ENCODE measurements around the gene CCDC127. TPM values are rescaled to one million over a fixed set of nuclear protein-coding genes. Genes with fewer than 3 reads are reported as not detected.

CCDC127 gene
- total RNA-seq, 1 donor from 2014 or later = 11.9 TPM

- Mint-ChIP-seq H3K4me1 (peaks cover 14% of the 10 kb centered on the region), H3K36me3 (ENCODE audit: low read depth) (no peaks in the 10 kb centered on the region), H3K27ac (ENCODE audit: unreplicated experiment) (peak overlapping the region; percentile 76), H3K4me3 (no peak overlapping the region), H3K27me3 (ENCODE audit: low read depth) (peaks cover 3% of the 10 kb centered on the region), H3K9me3 (no peaks in the 10 kb centered on the region)
- TF ChIP-seq, protein P1, sequence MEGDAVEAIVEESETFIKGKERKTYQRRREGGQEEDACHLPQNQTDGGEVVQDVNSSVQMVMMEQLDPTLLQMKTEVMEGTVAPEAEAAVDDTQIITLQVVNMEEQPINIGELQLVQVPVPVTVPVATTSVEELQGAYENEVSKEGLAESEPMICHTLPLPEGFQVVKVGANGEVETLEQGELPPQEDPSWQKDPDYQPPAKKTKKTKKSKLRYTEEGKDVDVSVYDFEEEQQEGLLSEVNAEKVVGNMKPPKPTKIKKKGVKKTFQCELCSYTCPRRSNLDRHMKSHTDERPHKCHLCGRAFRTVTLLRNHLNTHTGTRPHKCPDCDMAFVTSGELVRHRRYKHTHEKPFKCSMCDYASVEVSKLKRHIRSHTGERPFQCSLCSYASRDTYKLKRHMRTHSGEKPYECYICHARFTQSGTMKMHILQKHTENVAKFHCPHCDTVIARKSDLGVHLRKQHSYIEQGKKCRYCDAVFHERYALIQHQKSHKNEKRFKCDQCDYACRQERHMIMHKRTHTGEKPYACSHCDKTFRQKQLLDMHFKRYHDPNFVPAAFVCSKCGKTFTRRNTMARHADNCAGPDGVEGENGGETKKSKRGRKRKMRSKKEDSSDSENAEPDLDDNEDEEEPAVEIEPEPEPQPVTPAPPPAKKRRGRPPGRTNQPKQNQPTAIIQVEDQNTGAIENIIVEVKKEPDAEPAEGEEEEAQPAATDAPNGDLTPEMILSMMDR (conservative IDR thresholded peaks at IDR 0.05) = no peak
- no peak for DNase-seq (ENCODE audit: low read depth, low spot score)
These were observed 27.5 kb downstream of the CCDC127 start for GRCh38 chr5:190366-191035.

GRCh38 chr5:189976-190365 lies 28.0 kb downstream of the CCDC127 start:
- no peak for DNase-seq (ENCODE audit: low read depth, low spot score)
- H3K36me3 Mint-ChIP-seq (ENCODE audit: low read depth) = no peaks in the 10 kb centered on the region
- no peak overlapping the region for H3K4me3 Mint-ChIP-seq
- no peaks in the 10 kb centered on the region for H3K9me3 Mint-ChIP-seq
- no peak overlapping the region for H3K27ac Mint-ChIP-seq (ENCODE audit: unreplicated experiment)
- H3K27me3 Mint-ChIP-seq (ENCODE audit: low read depth) = peaks cover 3% of the 10 kb centered on the region
- peaks cover 14% of the 10 kb centered on the region for H3K4me1 Mint-ChIP-seq
- TF ChIP-seq, protein P1 (conservative IDR thresholded peaks at IDR 0.05) = no peak

DNA sequence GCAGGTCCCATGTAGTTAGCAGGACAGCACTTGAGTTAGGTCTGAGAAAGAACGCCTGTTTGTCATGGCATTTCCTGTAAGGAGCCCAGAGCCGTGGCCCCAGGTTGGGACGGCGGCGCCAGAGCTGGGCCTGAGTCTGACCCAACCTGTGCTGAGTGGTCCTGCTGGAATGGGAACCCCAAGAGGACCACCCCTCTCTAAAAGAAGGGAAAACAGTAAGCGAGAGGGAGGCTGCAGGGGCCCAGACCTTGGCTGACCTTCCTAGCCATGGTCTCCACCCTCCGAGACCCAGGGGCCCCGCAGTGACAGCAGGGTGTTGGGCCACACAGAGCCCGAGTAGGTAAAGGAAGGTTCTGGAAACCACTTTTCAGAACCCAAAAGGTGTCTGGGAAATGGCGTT lies 28.5 kb downstream of the CCDC127 start:
- Mint-ChIP-seq H3K27ac (ENCODE audit: unreplicated experiment) (no peak overlapping the region), H3K36me3 (ENCODE audit: low read depth) (no peaks in the 10 kb centered on the region), H3K4me3 (no peak overlapping the region), H3K4me1 (peaks cover 14% of the 10 kb centered on the region), H3K27me3 (ENCODE audit: low read depth) (peaks cover 3% of the 10 kb centered on the region), H3K9me3 (no peaks in the 10 kb centered on the region)
- TF ChIP-seq, protein P1 (conservative IDR thresholded peaks at IDR 0.05) = no peak
- no peak for DNase-seq (ENCODE audit: low read depth, low spot score)

- Mint-ChIP-seq H3K27ac (ENCODE audit: unreplicated experiment) (peak overlapping the region; percentile 19), H3K4me1 (peaks cover 14% of the 10 kb centered on the region), H3K4me3 (peak overlapping the region; percentile 38), H3K36me3 (ENCODE audit: low read depth) (no peaks in the 10 kb centered on the region), H3K27me3 (ENCODE audit: low read depth) (peaks cover 3% of the 10 kb centered on the region), H3K9me3 (no peaks in the 10 kb centered on the region)
- DNase-seq (ENCODE audit: low read depth, low spot score) = peak; percentile 91
- TF ChIP-seq, protein P1 (conservative IDR thresholded peaks at IDR 0.05) = peak; percentile 88
These were observed 29.2 kb downstream of the CCDC127 start for GRCh38 chr5:188488-189481.

DNA sequence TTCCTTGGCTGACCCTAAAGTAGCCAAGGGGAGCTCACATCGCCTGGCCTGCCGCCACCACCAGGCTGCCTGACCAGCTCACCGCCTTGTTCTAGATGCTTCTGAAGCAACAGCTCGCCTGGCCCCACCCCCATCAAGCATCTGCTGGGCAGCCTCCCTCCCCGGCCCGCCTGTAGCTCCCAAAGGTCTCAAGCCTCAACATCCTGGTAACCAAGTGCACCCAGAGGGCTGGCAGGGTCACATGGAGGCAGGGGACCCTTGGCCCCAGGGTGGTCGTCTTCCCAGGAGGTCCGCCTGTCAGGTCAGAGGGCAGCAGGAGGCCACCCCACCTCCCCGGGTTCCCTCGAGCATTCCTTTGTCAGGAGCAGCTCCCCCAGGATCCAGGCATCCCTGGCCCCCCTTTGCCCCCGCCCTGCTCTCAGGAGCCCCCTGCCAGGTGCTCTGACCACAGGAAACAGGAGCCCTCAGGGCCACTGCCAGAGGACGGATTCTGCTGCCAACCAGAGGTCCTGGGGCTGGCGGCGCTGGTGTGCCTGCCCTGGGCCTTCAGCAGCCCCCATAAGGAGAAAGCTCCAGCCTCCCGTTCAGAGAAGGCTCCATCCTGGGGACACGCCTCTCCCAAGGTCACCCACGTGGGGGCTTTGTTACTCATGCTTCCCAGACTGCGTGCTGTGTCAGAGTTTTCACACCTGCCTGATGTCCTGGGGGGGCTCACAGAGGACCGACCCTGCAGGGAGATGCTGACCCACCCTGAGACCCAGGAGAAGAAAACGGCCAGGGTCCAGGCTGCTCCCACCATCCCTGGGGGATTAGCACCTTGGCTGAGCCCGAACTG lies 30.1 kb downstream of the CCDC127 start:
- Mint-ChIP-seq H3K4me3 (no peak overlapping the region), H3K27me3 (ENCODE audit: low read depth) (peaks cover 3% of the 10 kb centered on the region), H3K36me3 (ENCODE audit: low read depth) (no peaks in the 10 kb centered on the region), H3K4me1 (peaks cover 14% of the 10 kb centered on the region), H3K9me3 (no peaks in the 10 kb centered on the region), H3K27ac (ENCODE audit: unreplicated experiment) (no peak overlapping the region)
- TF ChIP-seq, protein P1 (conservative IDR thresholded peaks at IDR 0.05) = no peak
- no peak for DNase-seq (ENCODE audit: low read depth, low spot score)

Data from neural crest cell (in vitro differentiated cells).